ENCODE measurements around the gene SPRING1.
A peak's percentile ranks its signal among the peaks of the same experiment; 100 is the strongest.

SPRING1 gene

DNA sequence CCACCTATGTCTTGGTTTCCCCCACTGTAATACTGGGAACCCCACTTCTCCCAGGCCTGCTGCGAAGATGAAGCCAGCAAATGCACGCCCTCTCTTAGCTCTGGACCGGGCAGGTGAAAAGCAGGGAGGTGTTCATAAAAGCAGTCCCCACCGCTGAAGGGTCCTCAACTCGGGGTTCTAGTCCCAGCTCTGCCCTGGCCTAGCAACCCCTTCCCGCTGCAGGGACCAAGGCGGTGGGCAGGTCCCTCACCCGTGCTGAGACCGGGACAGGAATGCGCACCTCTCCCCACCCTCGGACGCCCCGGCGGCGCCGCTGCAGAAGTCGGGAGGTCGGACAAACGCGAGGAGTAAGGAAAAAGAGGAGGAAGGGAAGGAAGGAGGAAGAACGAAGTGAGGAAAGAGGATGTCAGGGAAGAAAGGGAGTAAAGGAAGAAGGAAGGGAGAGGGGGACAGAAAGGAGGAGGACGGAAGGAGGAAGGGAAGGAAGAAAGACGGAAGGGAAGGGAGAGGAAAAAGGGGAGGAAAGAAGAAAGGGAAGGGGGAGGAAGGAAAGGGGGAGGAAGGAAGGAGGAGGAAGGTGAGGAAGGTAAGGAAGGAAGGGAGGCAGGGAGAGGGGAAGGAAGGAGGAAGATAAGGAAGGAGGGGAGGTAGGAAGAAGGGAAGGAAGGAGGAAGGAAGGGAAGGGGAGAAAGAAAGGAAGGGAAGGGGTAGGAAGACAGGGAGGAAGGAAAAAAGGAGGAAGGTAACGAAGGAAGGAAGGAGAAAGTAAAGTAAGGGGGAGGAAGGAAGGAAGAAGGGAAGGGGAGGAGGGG lies 701 bp downstream of the SPRING1 start:
- DNase-seq = no peak

DNA sequence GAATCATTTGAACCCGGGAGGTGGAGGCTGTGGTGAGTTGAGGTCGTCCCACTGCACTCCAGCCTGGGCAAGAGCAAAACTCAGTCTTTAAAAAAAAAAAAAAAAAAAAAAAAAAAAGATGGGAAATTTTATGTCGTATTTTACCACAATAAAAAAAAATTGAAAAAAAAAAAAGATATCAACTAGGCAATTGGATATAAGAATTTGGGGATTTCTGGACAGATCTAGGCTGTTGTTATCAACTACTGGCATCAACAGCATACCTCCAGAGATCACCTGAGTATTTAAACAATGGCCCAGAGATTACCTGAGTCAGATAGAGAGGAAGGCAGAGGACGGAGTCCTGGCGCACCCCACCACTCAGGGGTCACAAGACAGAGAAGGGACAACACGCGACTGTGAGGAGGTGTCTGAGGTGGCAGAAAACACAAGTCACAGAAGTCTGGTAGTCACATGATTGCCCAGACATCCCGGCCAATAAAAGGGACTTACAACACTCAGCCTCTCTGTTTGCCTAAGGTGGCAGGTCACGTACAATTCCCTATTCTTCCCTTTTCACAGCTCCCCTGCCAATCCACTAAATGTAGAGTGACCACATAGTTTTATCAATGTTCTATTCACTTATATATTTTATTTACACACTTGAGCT lies 1.8 kb downstream of the SPRING1 start:
- peak; percentile 41 for DNase-seq

DNA sequence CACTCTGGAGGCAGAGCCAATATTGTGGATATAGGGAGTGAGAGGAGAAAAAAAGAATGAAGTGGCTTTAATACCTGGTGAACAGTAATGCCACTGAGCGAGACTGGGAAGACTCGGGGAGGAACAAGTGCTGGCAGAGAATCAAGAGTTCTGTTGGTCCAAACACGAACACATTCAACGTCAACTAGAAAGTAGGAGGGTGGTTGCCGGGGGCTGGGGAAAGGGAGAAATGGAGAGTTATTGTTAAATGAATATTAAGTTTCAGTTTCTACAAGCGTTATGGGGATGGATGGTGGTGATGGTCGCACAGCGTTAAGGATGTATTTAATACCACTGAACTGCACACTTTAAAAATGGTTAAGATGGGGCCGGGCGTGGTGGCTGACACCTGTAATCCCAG lies 2.8 kb downstream of the SPRING1 start:
- DNase-seq = no peak

DNA sequence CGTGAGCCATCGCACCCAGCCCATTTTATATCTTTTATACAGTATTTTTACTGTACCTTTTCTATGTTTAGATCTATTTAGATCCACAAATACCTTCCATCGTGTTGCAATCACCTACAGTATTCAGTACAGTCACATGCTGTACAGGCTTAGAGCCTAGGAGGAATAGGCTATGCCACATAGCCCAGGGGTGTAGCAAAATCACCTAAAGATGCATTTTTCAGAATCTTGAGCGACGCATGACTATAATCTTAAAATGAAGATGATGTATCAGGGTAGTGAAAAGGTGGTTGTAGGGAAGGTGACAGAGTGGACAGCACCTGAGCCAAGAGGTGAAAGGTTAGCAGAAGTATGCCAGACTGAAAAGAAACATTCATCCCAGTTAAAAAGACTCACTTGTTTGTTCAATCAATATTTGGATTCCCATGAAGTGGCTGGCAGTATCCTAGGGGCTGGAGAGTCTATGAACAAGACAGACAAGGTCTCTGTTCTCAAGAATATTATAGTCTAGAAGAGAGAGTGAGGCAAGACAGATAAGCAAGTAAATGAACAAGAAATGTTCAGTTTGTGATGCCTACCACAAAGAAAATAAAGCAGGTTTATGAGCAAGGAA lies 3.6 kb downstream of the SPRING1 start:
- no peak for DNase-seq

DNA sequence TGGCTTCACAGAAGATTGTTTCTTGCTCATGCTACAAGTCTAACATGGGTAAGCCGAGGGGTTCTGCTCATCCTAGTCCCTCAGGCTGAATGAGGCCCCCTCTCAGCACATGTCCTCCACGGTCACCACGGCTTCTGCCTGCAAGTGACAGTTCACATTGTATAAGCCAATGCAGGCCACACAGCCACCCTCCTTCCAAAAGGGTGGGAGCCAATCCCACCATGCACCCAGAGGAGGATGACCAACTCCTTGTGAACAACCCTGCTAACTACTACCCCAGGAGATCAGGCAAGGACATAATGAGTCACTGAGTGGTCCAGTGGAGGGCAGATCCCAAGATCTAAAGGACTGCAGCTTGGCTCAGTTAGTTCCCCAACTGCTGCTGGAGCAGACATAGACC lies 6.1 kb downstream of the SPRING1 start:
- no peak for DNase-seq

DNA sequence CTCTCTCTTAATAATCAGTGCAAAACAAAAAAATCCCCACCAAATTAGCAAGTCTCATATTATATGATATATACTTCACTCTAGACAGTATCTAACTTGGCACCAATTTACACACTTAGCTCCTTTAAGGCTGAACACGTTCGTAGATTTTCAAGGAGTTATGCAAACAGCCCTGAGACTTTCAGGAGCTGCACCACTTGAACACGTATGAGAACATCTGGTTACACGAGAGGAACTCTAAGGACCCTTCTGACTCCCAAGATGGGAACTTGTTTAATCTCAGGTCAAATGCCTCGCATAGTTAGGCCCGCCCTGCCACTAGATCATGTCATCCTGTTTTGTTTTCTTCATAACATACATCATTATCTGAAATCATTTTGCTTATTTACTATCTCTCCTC lies 10.0 kb downstream of the SPRING1 start:
- no peak for DNase-seq

DNA sequence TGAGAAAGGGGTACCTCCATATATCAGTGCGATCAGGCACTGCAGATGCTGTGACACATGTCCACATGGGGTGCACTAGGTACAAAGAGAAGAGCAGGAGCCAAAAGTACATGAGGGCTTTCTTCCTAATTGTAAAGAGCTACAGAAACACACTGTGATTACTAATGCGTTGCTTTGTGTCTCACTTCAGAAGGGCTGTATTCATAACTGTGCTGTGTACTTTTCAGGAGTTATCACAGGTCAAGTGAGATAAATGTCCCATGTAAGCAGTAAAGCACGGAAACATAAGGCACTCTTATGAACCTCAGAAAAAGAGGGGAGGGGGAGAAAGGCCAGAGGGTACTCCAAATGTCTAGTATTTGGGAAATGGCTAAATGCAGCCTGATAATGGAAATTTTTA lies 10.6 kb downstream of the SPRING1 start:
- no peak for DNase-seq

DNA sequence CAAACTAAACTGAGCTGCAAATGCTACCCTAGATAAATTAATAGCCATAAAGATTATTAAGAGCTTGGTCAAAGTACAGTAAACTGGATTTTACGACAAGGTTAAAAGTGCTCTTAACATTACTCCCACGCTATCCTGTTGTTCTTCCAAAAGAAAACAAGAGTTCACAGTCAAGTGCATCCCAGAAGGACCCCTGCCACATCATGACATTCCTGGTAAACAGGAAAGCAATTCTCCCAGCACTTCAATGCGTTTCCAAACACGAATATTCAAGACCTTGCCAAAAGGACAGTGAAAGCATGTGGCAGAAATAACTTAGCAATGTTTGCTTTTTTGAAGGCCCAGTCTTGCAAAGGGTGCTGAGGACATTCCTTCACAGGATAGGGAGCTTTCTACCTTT lies 11.2 kb downstream of the SPRING1 start:
- no peak for DNase-seq

DNA sequence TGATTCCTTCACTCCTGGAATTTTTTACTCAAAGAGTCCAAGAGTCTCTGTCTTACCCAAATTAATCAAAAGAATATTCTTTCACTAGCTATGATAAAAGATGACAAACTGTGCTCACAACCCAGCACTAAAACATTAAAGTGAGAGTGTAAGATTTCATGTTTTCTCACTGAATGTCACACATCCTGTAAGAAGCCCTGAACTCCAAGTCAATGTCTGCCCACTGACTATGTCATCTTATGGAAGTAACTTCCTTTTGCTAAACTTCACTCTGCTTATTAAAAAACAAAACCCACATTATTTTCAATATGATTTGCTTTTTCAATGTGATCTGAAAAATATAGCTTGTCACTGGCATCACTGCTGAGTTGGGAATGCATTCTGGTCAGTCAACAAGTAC lies 15.6 kb downstream of the SPRING1 start:
- DNase-seq = no peak

DNA sequence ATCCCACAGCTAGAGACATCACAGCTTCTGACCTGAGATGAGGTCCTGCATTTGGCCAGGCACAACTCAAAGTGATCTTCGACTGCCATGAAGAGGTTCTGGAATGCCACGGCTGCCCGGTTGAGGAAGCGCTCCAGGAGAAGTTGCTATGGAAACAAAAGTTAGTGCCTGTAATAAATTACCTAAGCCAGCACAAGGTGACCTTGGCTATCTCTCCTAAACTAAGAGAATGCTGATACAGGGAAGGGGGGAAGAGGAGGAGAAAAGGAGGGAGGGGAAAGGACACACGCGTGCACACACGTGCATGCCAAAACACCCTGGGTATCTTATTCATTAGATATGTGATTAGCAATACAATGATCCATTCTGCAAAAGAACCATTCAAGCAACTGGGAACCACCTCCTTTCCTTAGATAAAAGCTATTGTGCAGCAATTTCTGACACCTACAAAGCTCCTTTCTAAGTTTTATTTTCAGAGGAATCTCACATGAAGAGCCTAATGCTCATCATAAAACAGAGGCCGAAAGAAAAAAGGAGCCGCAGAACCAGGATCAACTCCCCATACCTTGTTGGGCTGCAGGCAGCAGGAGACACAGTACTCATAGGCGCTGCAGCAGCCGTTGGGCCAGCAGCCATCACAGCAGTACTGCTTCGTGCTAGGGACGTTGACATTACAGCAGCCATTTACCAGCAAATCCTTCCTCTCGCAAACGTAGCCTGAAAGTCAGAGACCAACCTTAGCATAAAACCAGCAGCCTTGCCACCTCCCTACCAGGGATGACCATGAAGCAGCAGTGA lies 17.9 kb downstream of the SPRING1 start:
- no peak for DNase-seq

DNA sequence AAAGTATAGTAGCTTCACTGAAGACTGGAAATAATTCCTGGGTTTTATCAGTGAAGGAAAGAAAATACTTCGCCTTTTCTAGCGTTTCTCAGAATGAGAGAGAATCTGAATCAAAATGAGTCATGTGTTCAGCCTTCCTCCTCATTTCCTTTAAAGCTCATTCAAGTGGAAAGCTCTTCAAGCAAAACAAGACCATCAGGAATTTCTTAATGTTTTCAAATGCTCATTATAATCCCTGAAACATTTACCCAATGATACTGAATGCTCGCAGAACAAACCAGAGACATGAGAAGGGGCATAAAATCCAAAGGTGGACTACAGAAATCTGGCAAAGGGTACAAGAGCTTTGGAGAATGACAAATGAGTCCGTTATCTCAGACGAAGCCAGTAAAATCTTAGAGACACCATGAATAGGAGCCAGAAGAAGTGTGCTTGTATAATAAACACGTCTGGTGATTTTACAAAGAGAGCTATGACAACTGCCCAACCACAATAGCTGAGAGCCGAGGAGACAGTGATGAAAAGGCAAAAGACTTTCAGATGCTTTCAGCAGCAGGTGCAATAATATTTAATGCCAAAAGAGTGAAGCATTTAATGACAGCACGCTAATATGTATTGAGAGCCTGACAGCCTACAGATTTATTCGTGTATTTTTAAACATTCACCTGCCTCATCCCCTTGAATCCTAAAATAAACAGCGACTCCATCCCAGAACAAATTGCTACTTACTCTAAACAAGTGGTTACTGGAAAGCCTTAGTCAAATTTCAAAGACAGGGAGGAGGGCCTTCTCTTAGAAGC lies 19.0 kb downstream of the SPRING1 start:
- no peak for DNase-seq

DNA sequence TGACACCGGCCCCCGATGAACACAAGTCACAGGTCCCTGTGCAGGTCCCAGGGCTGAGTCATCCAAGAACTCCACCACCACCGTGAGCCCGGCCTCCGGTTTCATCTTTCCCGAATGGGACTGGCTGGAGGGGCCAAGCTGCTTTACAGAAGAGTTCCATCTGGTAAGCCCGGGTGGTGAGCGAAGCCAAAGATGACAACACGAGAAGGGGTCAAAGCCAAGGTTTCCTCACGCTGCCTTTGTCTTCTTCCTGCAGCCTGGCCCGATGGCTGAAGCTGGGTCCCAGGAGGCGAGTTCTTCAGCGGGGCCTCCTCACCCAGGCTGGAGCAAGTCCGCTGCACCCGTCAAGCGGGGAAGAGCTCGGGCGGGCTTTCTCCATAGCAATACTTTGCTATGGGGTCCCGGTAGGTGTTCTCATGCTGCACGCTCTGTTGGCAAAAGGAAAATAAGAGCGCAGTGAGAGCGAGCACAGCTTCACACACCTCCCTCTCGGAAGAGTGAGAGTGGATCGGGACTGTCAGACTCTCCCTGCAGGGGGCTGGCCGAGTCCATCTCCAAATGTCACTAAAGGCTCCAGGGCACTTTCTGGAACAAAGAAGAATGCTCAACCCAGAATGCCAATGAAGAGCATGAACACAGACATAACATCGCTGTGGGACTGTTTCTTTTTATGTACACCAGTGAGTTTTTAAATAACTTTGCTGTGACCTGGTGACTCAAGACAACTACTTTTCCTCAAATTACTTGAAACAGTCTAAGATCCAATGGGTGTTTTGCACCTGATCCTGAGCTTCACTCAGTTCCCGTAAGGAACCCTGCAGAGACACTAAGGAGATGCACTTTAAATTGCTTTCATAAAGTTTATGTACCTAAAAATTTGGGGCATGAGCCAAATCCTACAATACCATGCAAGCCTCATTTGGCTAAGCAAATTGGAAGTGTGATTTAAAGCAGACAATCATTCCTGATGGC lies 20.1 kb downstream of the SPRING1 start:
- DNase-seq = no peak

DNA sequence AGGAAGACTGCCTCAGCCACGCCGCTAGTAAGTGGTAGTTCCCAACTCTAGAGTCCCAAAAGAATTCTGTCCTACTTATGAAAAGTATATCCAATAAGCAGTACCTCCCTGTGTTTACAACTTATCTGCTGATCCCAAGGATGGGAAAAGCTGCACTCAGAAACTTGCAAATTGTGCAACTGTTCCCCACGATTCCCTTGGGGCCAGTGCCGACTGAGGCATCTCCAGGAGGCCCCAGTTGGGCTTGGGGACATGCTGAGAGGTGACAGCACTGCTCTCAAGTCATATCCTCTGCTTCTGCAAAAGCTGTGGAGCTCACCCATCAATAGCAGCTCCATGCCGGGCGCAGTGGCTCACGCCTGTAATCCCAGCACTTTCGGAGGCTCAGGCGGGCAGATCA lies 23.7 kb downstream of the SPRING1 start:
- DNase-seq = no peak

DNA sequence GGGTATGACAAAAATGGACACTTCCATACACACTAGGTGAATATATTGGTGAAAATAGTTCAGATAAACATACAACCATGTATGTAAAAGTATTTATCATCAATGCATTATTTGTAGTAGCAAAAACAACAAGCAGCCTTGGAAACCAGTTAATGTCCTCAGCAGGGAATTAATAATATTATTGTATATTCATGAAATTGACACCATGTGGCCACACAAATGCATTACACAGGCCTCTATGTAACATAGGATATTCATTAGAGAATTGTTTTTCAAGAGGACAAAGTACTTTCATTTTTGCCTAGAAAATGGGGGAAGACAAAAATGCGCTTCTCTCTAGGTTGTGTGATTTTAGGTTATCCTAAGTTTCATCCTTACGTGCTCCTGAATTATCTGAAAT lies 24.3 kb downstream of the SPRING1 start:
- DNase-seq = no peak

DNA sequence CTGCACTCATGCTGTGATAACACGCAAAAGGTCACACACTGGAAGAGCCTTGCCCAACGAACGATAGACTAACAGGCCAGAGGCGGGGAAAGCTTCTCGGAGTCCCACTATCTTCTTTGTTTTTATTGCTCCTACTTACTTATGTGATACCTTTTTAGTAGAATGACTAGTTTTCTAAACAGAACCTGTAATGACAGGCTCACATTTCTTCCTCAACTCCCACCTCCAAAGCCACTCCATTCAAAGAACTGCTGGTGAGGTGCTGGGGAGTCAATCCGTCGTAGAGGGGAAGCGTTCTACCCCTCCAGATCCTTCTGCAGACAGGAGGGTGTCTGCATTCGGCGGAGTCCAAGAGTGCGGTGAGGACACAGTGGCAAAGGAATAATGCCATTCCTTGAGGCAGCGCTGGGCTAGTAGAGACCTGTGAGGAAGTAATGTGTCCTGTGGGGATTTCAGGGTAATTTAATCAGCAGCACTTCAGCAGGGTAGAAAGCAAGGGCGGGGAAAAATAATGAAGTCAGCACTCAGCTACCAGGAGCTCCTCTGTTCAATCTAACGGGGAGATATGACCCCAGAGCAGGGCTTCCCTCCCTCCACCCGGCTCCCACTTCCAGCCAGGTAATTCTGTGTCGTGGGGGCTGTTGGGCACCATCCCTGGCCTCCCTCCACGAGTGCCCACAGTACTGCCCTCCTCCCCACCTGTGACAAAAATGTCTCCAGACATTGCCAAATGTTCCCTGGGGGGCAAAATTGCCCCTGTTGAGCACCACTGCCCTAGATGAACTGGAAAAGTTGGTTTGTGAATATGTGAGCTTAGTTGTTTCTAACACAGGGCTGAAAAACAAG lies 25.2 kb downstream of the SPRING1 start:
- DNase-seq = no peak

DNA sequence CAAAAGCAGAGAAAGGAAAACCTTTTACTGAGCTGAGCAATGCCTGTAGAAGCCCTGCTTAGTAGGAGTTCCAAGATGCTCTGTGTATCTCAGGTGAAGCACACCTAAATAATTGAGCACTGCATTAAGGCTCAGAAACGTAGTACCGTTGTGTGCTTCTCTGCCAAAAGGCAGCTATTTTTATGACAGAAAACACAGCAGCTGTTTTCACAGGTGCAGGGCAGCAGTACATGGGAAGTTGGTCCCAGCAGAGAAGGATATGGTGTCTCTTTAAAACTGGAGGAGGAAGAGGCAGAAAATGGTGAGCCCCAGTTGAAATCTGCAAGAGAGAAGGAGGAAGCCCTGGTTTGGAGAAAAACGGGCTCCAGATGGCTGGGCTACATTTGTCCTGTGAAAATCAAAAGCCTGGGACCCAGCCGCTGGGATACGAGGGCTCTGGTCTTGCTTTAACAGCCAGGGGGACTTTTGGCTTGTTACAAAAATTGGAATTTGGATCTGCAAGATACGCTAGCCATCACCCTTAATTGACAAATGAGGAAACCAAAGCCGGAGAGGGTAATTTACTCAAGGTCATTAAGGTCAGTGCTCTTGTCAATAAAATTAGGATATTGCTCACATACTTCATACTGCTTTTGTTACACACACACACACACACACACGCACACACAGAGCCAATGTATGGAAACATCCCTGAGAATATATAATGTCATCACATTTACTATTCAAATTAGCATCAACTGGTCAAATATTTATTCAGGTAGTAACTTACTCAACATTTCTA lies 27.3 kb downstream of the SPRING1 start:
- no peak for DNase-seq

DNA sequence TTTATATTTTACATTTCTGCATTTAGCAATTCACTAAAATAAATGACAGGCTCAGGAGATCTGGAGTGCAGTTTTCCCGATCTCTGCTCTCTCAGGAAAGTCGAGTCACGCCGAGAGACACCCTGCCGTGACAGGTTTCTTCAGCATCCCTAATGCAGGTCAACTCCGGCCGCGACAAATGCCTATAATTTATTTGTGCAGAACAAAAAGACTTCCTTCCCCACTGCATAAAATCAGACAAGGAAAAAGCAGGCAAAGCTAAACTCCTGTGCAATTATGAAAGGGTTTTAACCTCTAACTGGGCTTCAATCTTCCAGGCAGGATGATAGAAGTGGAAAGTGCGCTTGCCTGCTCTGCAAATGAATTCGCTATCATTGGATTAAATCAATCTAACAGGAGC lies 28.1 kb downstream of the SPRING1 start:
- no peak for DNase-seq

DNA sequence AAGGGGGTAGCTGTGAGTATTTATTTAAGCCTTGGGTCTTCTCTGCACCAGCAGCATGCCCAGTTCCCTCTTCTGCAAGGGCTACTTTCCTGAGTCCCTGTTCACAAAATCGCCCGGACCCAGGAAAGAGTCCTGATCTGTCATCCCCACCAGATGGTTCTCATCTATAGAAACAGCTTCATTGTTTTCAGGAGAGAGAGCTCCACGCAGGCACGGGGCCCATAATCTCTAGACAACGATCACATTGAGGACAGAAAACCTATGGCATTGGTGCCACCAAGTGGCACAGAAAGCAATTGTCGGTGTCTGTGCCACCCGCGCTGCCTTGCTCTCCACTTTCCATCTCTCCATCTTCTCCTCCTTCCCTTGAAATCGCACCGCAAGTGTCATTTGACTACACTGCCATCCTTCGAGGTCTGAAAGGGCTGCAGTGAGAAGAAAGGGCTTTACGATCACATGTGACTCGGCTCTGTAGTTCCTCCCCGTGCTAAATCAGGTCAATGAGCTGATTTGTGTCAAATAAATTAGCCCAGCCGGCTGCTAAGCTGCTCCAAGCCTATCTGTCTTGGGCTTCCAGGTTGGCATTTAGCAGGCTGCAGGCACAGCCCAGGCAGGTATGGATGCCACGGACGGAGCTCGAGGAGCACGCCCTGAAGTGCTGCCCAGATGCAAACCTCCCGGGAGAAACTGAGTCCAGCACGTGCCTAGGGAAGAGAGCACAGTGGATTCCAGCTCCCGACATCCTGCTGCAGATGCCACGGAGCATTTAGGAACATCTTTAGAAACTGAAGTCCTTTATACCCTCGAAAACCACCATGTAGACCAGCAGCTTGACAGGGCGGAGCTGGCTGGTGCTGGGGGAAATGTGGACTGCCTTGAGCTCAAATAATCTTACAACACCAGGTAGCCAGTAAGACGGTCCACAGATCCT lies 28.8 kb downstream of the SPRING1 start:
- DNase-seq = peak; percentile 73

Data from NCI-H748 treated with DMSO at 0.1 percent for 48 hours (cell line).